A549 (cell line): ENCODE results near the gene ARPC1A. TPM values are rescaled to one million over a fixed set of nuclear protein-coding genes. Genes with fewer than 3 reads are reported as not detected.

Source experiments
- ATAC-seq, 2 experiments: fragments of 200-7000 bp in 1 of 2; fragments of >200 bp in 1 of 2; cut with Nextera tagmentation in 1 of 2; cut with Tn5 transposase in 1 of 2; 3 replicates each; pipeline versions ENCODE4 v1.8.0 to v1.9.1; 2018 to 2020; ENCODE audit warnings: mild to moderate bottlenecking in 1 of 2, moderate library complexity in 1 of 2
- CTCF ChIA-PET: fragments of 300-600 bp; sonication (Branson Sonifier 250); formaldehyde crosslinking; extraction: SDS; loops from one replicate; lab custom pipeline; 2021; ENCODE audit warnings: antibody characterized with exemption, inconsistent platforms; lab: Yijun Ruan, JAX
- POLR2A ChIA-PET: fragments of 350-600 bp; formaldehyde crosslinking; extraction: SDS; loops from one replicate; lab custom pipeline; 2021; ENCODE audit warnings: antibody characterized with exemption, inconsistent platforms; lab: Yijun Ruan, JAX
- DNase-seq, 2 experiments: peaks; one replicate each; pipeline versions ENCODE4 v3.0.0 to v3.0.0-alpha.2; 2011 to 2016; ENCODE audit warnings: low read depth in 1 of 2, low spot score in 1 of 2
- FAIRE-seq: peaks from 2 replicates; lab custom pipeline; 2011; peaks lifted over from hg19 to GRCh38; lab: Jason Lieb, UNC
- H3K27ac ChIP-seq, 2 experiments: fragments of >200 bp; sonication (Bioruptor Twin); formaldehyde crosslinking; 3 replicates each; pipeline ENCODE4 v1.5.1; 2016 to 2017
- H3K4me1 ChIP-seq: fragments of >200 bp; sonication (Bioruptor Twin); formaldehyde crosslinking; 3 replicates; pipeline ENCODE4 v1.6.1; 2016
- H3K4me2 ChIP-seq: fragments of >200 bp; sonication (Bioruptor Twin); formaldehyde crosslinking; 3 replicates; pipeline ENCODE4 v1.6.1; 2016
- H3K4me3 ChIP-seq: fragments of >200 bp; sonication (Bioruptor Twin); formaldehyde crosslinking; 3 replicates; pipeline ENCODE4 v1.5.1; 2016
- H3K9me3 ChIP-seq: fragments of >200 bp; sonication (Bioruptor Twin); formaldehyde crosslinking; 3 replicates; pipeline ENCODE4 v1.6.1; 2016
- BHLHE40 ChIP-seq: IDR thresholded peaks from 2 replicates; pipeline ENCODE4 v1.6.1; 2012; ENCODE audit warnings: low read depth, low read length, inconsistent platforms
- ESRRA ChIP-seq: fragments of 150-350 bp; IDR thresholded peaks from 2 replicates; pipeline ENCODE4 v1.6.1; 2014; ENCODE audit warnings: mild to moderate bottlenecking, low read length, borderline replicate concordance
- FOSL2 ChIP-seq, 2 experiments: fragments of 450-650 bp in 1 of 2; fragments of >200 bp in 1 of 2; sonication (Bioruptor Twin) in 1 of 2; formaldehyde crosslinking; IDR thresholded peaks; 2 replicates each; pipeline versions ENCODE4 v1.5.0 to v1.6.1; 2016 to 2020; ENCODE audit warnings: mild to moderate bottlenecking in 1 of 2, moderate library complexity in 1 of 2
- FOXS1 ChIP-seq: fragments of 250-450 bp; sonication (Bioruptor Pico); IDR thresholded peaks from 2 replicates; pipeline ENCODE4 v1.5.0; 2020; ENCODE audit warnings: mild to moderate bottlenecking, moderate library complexity
- GATA3 ChIP-seq: IDR thresholded peaks from 2 replicates; pipeline ENCODE4 v1.6.1; 2012; ENCODE audit warnings: borderline replicate concordance
- HES2 ChIP-seq: fragments of >200 bp; sonication (Bioruptor Twin); formaldehyde crosslinking; IDR thresholded peaks from 2 replicates; pipeline ENCODE4 v1.6.1; 2016
- HOXB5 ChIP-seq: fragments of 250-450 bp; sonication (Bioruptor Pico); IDR thresholded peaks from 2 replicates; pipeline ENCODE4 v1.5.0; 2020; ENCODE audit warnings: mild to moderate bottlenecking, moderate library complexity
- JUN ChIP-seq, 2 experiments: fragments of >200 bp; sonication (Bioruptor Twin); formaldehyde crosslinking; IDR thresholded peaks; 2 replicates in 1 of 2; 3 replicates in 1 of 2; pipeline ENCODE4 v1.6.1; 2016 to 2017
- JUNB ChIP-seq: fragments of >200 bp; sonication (Bioruptor Twin); formaldehyde crosslinking; IDR thresholded peaks from 2 replicates; pipeline ENCODE4 v1.6.1; 2016
- KDM5A ChIP-seq: fragments of 200-600 bp; sonication (generic); IDR thresholded peaks from 2 replicates; pipeline ENCODE4 v1.6.1; 2016; ENCODE audit warnings: antibody characterized with exemption, mild to moderate bottlenecking
- MAFK ChIP-seq: fragments of 450-650 bp; IDR thresholded peaks from 2 replicates; pipeline ENCODE4 v1.6.1; 2014; ENCODE audit not compliant: partially characterized antibody
- MAZ ChIP-seq: fragments of 150-350 bp; IDR thresholded peaks from 2 replicates; pipeline ENCODE4 v1.6.1; 2014; ENCODE audit warnings: antibody characterized with exemption, low read depth, low read length, borderline replicate concordance
- NFE2L2 ChIP-seq: fragments of 150-350 bp; conservative IDR thresholded peaks from 2 replicates; pipeline ENCODE4 v1.6.1; 2014; ENCODE audit warnings: low read length
- NPAS2 ChIP-seq: fragments of 250-450 bp; sonication (Bioruptor Pico); IDR thresholded peaks from 2 replicates; pipeline ENCODE4 v1.8.0; 2022; ENCODE audit warnings: mild to moderate bottlenecking, moderate library complexity, borderline replicate concordance
- POLR2A ChIP-seq: IDR thresholded peaks from 2 replicates; pipeline ENCODE4 v1.6.1; 2012; ENCODE audit warnings: mild to moderate bottlenecking, low read length
- POLR2AphosphoS2 ChIP-seq: conservative IDR thresholded peaks from 2 replicates; pipeline ENCODE4 v1.6.1; 2012; ENCODE audit warnings: low read length, improper control_type of control experiment, inconsistent platforms
- RAD21 ChIP-seq, 2 experiments: fragments of >200 bp in 1 of 2; sonication (Bioruptor Twin) in 1 of 2; formaldehyde crosslinking in 1 of 2; IDR thresholded peaks in 1 of 2; conservative IDR thresholded peaks in 1 of 2; 2 replicates in 1 of 2; 3 replicates in 1 of 2; pipeline ENCODE4 v1.6.1; 2012 to 2018; ENCODE audit warnings: inconsistent platforms in 1 of 2
- RFX5 ChIP-seq: fragments of 450-650 bp; IDR thresholded peaks from 2 replicates; pipeline ENCODE4 v1.7.1; 2014; ENCODE audit warnings: antibody characterized with exemption, mild to moderate bottlenecking, moderate library complexity
- RNF2 ChIP-seq: fragments of 200-600 bp; sonication (generic); IDR thresholded peaks from 2 replicates; pipeline ENCODE4 v1.6.1; 2016; ENCODE audit warnings: low read depth, mild to moderate bottlenecking, antibody characterized with exemption, moderate library complexity, borderline replicate concordance
- SMC3 ChIP-seq: fragments of >200 bp; sonication (Bioruptor Twin); formaldehyde crosslinking; IDR thresholded peaks from 3 replicates; pipeline ENCODE4 v1.6.1; 2018; ENCODE audit warnings: inconsistent platforms
- TFCP2L1 ChIP-seq: fragments of 250-450 bp; sonication (Bioruptor Pico); IDR thresholded peaks from 2 replicates; pipeline ENCODE4 v1.5.0; 2021; ENCODE audit warnings: mild to moderate bottlenecking
- TP53 ChIP-seq: fragments of 250-450 bp; sonication (Bioruptor Pico); IDR thresholded peaks from 2 replicates; pipeline ENCODE4 v1.5.0; 2021; ENCODE audit warnings: mild to moderate bottlenecking, moderate library complexity
- ZC3H11A ChIP-seq: fragments of 450-650 bp; IDR thresholded peaks from 2 replicates; pipeline ENCODE4 v1.6.1; 2014; ENCODE audit warnings: antibody characterized with exemption, mild to moderate bottlenecking
- WGBS: methylation state at CpG from one replicate; pipeline ENCODE4 v1.1.6; 2017; ENCODE audit errors: missing lambda C conversion rate; 5-methylcytosine and 5-hydroxymethylcytosine counted together
- polyA plus RNA-seq, 4 experiments: library from polyadenylated mRNA; depleted of rRNA in 3 of 4; stranded (reverse); fragments of >200 nt; fragmentation: RNase III in 1 of 4; extraction: RNeasy Plus Mini Kit Qiagen cat#74134 plus additional on column Dnase treatment in 1 of 4; gene quantifications; 2 replicates in 3 of 4; 3 replicates in 1 of 4; pipeline ENCODE4 v1.2.3, GENCODE V29; 2011 to 2017
- TF ChIP-seq, protein P1 (sequence below): IDR thresholded peaks from 2 replicates; pipeline ENCODE4 v1.6.1; 2012
- TF ChIP-seq, protein P2 (sequence below): IDR thresholded peaks from 2 replicates; pipeline ENCODE4 v1.6.1; 2012; ENCODE audit warnings: low read depth, borderline replicate concordance

The ARPC1A gene
- polyA plus RNA-seq, 2 of the 4 experiments (the other 2 are of a cell fraction): 116 to 120 TPM

DNA sequence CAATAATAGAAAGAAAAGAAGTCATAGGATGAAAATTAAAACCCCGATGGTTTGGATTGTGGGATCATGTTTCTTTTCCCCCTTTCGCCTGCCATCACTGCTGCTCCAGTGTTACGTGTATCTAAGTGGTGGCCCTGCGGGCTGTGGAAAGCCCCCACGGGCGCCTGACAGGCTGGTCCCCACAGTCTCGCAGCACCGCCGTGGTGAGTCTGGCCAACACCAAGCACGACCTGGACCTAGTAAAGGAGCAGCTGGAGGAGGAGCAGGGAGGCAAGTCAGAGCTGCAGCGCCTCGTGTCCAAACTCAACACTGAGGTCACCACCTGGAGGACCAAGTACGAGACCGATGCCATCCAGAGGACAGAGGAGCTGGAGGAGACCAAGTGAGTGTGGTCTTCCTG lies 33.6 kb upstream of the ARPC1A start:
- WGBS: 88% methylated on average over 14 of the region's 14 CpGs
- no peaks in the 10 kb centered on the region for H3K9me3 ChIP-seq
- ChIA-PET POLR2A (interaction anchor here (0.5 kb wide), 1 partner anchor 46 kb away, joined by 3 read pairs; no protein-coding TSS in a partner anchor), CTCF (interaction anchor here (0.9 to 5.0 kb wide), 3 partner anchors 8 to 252 kb away, joined by 3 to 23 read pairs (median 3); no protein-coding TSS in a partner anchor)
- no peak overlapping the region for H3K4me2 ChIP-seq
- TF ChIP-seq, protein P1, sequence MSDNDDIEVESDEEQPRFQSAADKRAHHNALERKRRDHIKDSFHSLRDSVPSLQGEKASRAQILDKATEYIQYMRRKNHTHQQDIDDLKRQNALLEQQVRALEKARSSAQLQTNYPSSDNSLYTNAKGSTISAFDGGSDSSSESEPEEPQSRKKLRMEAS: no peak
- TF ChIP-seq HES2 (no peak), ZC3H11A (no peak), ESRRA (no peak), MAFK (no peak), FOXS1 (no peak), POLR2A (no peak), NPAS2 (no peak), FOSL2 (IDR thresholded peaks at IDR 0.05) (no peak), FOSL2 (CRISPR knock-in tag; IDR thresholded peaks at IDR 0.05) (no peak)
- TF ChIP-seq, all 56 proteins: peak for 0
- no peak for FAIRE-seq
- Histone ChIP-seq H3K4me1 (no peaks in the 10 kb centered on the region), H3K4me3 (no peak overlapping the region), H3K27ac (peak overlapping the region in 1 of 2 experiments; percentile 40; a peak in 1 of 6 replicates)
- DNase-seq: no peak
- ATAC-seq: no peak

- Histone ChIP-seq H3K27ac (peak overlapping the region in 1 of 2 experiments; percentile 29; a peak in 2 of 6 replicates), H3K9me3 (no peaks in the 10 kb centered on the region), H3K4me1 (no peaks in the 10 kb centered on the region), H3K4me2 (no peak overlapping the region), H3K4me3 (no peak overlapping the region)
- DNase-seq (no peak), FAIRE-seq (no peak), ATAC-seq (no peak)
- CTCF ChIA-PET: interaction anchor here (0.5 to 5.0 kb wide), 5 partner anchors 17 to 253 kb away, joined by 3 to 23 read pairs (median 5); no protein-coding TSS in a partner anchor
- whole genome bisulfite sequencing: 96% methylated on average over 1 of the region's 1 CpG
- POLR2A ChIA-PET: no interaction called here
- no peak for TF ChIP-seq KDM5A
- TF ChIP-seq GATA3: no peak
- no peak for TF ChIP-seq POLR2AphosphoS2
- no peak for TF ChIP-seq MAZ
- TF ChIP-seq JUNB: no peak
- TF ChIP-seq RNF2: no peak
- no peak for TF ChIP-seq RAD21 (conservative IDR thresholded peaks at IDR 0.05 in 1 of 2, IDR thresholded peaks at IDR 0.05 in 1 of 2)
- TF ChIP-seq SMC3: no peak
- no peak for TF ChIP-seq HES2
Measured at GRCh38 chr7:99293167-99293566, 32.5 kb upstream of the ARPC1A start.

DNA sequence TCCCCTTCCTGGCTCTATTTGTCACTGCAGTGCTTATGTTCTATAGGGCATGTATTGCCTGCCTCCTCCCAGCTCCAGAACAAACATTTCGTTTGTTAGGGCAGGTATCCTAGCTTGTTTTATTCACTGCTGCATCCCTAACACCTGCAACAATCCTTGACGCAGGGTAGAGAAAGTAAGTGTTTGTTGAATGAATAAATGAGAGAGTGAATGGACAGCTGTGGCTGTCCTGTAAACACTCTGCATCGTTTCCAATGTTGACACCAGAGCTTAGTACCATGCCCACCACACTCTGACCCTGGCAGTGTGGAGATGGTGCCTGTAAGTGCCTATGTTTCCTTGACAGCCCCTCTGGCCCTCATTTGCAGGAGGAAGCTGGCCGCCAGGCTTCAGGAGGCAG lies 32.0 kb upstream of the ARPC1A start:
- Histone ChIP-seq H3K27ac (no peak overlapping the region), H3K4me1 (no peaks in the 10 kb centered on the region), H3K9me3 (no peaks in the 10 kb centered on the region), H3K4me3 (no peak overlapping the region), H3K4me2 (no peak overlapping the region)
- ChIA-PET CTCF (interaction anchor here (0.7 to 5.0 kb wide), 8 partner anchors 14 to 253 kb away, joined by 3 to 23 read pairs (median 4); no protein-coding TSS in a partner anchor), POLR2A (no interaction called here)
- 72% methylated on average over 4 of the region's 4 CpGs for WGBS
- DNase-seq (no peak), ATAC-seq (no peak)
- no peak for TF ChIP-seq RAD21 (conservative IDR thresholded peaks at IDR 0.05 in 1 of 2, IDR thresholded peaks at IDR 0.05 in 1 of 2)
- TF ChIP-seq MAZ: no peak
- no peak for TF ChIP-seq ESRRA
- no peak for TF ChIP-seq RFX5
- no peak for TF ChIP-seq TP53 (CRISPR knock-in tag)
- TF ChIP-seq JUN (IDR thresholded peaks at IDR 0.05): no peak
- no peak for TF ChIP-seq FOSL2 (IDR thresholded peaks at IDR 0.05)
- TF ChIP-seq FOSL2 (CRISPR knock-in tag; IDR thresholded peaks at IDR 0.05): no peak
- TF ChIP-seq FOXS1: no peak
- no peak for TF ChIP-seq NFE2L2
- no peak for TF ChIP-seq TFCP2L1
- TF ChIP-seq KDM5A: no peak
- TF ChIP-seq, protein P2, sequence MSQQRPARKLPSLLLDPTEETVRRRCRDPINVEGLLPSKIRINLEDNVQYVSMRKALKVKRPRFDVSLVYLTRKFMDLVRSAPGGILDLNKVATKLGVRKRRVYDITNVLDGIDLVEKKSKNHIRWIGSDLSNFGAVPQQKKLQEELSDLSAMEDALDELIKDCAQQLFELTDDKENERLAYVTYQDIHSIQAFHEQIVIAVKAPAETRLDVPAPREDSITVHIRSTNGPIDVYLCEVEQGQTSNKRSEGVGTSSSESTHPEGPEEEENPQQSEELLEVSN: no peak
- no peak for TF ChIP-seq BHLHE40
- no peak for TF ChIP-seq HOXB5 (CRISPR knock-in tag)
- TF ChIP-seq, all 56 proteins: peak for 0
- FAIRE-seq: no peak
